GM12864 (cell line): ENCODE data around the gene GNGT2.
A peak's percentile ranks its signal among the peaks of the same experiment; 100 is the strongest.
"Not testable (repeated sequence)": the region's sequence is repeated elsewhere in the genome, so short reads cannot be mapped to it uniquely, and the experiment has no call there.

Experiments
- DNase-seq: peaks from one replicate; pipeline ENCODE4 v3.0.0-alpha.2; 2011; ENCODE audit warnings: low read depth
- H3K4me3 ChIP-seq: 2 replicates; pipeline ENCODE4 v1.5.1; 2011; ENCODE audit warnings: mild to moderate bottlenecking, low read depth, low read length, control low read depth
- TF ChIP-seq, protein P1 (sequence below): IDR thresholded peaks from 2 replicates; pipeline ENCODE4 v1.5.1; 2011; ENCODE audit warnings: low read depth, mild to moderate bottlenecking, moderate library complexity, low read length, control low read depth, inconsistent platforms; ENCODE audit errors: missing control alignments

GNGT2 gene

DNA sequence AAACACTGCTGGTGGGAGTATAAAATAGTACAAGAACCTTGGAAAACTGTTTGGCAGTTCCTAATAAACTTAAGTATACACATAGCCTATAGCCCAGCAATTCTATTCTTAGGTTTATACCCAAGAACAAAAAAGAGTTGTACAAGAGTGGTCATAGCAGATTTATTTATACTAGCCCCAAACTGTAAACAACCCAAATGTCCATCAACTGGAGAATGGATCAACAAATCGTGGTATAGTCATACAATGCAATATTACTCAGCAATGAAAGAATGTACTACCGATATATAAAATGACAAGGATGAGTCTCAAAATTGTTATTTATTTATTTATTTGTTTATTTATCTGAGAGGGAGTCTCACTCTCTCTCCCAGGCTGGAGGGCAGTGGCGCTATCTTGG lies 23.1 kb downstream of the GNGT2 start:
- TF ChIP-seq, protein P1, sequence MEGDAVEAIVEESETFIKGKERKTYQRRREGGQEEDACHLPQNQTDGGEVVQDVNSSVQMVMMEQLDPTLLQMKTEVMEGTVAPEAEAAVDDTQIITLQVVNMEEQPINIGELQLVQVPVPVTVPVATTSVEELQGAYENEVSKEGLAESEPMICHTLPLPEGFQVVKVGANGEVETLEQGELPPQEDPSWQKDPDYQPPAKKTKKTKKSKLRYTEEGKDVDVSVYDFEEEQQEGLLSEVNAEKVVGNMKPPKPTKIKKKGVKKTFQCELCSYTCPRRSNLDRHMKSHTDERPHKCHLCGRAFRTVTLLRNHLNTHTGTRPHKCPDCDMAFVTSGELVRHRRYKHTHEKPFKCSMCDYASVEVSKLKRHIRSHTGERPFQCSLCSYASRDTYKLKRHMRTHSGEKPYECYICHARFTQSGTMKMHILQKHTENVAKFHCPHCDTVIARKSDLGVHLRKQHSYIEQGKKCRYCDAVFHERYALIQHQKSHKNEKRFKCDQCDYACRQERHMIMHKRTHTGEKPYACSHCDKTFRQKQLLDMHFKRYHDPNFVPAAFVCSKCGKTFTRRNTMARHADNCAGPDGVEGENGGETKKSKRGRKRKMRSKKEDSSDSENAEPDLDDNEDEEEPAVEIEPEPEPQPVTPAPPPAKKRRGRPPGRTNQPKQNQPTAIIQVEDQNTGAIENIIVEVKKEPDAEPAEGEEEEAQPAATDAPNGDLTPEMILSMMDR: no peak
- no peak overlapping the region for H3K4me3 ChIP-seq
- no peak for DNase-seq

DNA sequence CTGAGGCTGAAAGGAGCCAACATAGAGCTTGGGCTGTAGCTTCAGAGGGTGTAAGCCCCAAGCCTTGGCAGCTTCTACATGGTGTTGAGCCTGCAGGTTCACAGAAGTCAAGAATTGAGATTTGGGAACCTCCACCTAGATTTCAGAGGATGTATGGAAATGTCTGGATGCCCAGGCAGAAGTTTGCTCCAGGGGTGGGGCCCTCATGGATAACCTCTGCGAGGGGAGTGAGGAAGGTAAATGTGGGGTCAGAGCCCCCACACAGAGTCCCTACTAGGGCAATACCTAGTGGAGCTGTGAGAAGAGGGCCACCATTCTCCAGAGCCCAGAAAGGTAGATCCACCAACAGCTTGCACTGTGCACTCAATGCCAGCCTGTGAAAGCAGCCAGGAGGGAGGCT lies 25.0 kb downstream of the GNGT2 start:
- DNase-seq, H3K4me3 ChIP-seq: not testable (repeated sequence)

DNA sequence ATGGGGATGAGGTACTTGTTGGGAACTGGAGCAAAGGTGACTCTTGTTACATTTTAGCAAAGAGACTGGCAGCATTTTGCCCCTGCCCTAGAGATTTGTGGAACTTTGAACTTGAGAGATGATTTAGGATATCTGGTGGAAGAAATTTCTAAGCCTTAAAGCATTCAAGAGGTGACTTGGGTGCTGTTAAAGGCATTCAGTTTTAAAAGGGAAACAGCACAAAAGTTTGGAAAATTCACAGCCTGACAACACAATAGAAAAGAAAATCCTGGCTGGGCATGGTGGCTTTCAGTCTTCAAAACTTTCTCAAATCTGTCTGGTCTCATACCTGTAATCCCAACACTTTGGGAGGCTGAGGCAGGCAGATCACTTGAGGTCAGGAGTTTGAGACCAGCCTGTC lies 25.9 kb downstream of the GNGT2 start:
- DNase-seq, H3K4me3 ChIP-seq: not testable (repeated sequence)

DNA sequence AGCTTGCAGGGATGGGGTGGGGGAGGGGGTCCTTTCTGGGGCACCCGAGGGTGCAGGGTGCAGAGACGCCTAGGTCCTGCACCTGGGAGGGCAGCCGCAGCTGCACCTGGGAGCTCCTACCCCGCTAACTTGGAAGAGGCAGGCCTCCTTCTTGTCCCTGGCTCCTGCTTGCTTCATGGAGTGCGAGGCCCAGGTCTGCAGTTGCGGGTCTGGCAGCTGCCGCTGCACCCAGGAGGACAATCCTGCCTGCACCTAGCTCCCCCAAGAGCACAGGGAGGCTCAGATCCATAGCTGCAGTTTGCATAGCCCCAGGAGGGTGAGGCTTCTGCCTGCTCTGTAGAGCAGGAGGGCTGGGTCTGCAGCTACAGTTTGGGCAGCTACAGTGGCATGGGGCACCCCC lies 26.6 kb downstream of the GNGT2 start:
- DNase-seq: no peak
- TF ChIP-seq, protein P1: no peak
- no peak overlapping the region for H3K4me3 ChIP-seq

DNA sequence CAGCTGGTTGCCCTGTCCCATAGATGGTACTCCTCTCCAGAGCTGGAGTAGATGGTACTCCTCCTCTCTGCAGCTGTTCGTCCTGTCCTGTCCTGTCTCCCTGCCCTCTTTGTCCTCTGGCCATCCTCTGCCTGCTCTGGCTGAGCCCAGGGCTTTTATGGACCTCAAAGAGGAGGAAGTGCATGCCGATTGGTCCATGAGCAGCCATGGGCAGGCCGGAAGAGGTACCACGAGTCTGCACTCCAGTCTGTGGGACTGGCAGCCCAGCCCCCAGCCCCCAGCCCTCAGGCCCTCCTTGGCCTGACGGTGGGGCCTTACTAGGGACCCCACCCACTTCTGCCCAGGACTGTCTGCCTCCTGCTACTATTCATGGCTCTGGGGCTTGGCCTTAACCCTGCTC lies 27.0 kb downstream of the GNGT2 start:
- H3K4me3 ChIP-seq: no peak overlapping the region
- DNase-seq: no peak
- TF ChIP-seq, protein P1: no peak

DNA sequence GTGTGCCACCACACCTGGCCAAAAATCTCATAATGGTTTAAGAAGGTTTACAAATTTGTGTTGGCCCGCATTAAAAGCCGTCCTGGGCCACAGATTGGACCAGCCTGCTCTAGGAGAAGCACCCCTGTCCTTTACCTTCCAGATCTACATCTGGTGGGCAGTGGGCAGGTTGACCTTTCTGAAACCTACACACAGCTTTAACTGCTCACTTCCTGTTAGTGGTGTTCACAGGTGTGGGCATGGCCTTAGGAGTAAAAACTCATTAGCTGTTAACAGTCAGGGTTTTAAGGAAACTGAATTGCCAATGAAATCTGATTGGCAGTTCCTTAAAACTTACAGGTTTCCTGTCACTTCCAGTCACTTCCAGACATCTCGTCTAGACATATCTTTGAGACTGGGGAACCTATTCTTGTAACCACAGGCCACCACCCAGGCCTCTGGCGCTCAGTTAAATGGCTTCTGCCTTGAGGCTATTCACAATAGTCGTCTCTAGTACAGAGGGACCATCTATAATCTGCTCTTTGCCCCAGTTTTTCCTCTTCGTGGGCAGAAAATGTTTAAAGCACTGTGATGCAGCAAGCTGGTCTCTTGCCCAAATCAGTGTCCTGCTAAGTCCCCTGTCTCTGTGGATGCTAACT lies 29.3 kb downstream of the GNGT2 start:
- TF ChIP-seq, protein P1: no peak
- DNase-seq: no peak
- H3K4me3 ChIP-seq: no peak overlapping the region

DNA sequence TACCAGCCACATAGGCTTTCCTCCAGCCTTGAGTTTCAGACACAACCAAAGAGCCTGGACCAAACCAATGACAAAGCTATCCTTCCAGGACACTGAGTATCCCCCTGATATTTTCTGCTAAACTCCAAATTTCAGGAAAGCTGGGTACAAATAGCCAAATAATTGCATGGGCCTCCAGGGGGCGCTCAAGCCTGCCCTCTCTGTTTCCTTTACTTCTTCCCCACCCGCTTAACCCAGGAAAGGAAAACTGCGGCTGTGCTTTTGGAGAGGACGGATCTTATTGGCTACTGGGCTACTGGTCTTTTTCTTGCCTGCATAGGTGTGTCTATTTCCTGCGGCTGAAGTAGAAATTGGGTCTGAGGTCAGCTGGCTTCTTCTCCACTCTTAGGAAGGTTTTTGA lies 30.1 kb downstream of the GNGT2 start:
- TF ChIP-seq, protein P1: peak; percentile 84
- DNase-seq: no peak
- H3K4me3 ChIP-seq: no peak overlapping the region

DNA sequence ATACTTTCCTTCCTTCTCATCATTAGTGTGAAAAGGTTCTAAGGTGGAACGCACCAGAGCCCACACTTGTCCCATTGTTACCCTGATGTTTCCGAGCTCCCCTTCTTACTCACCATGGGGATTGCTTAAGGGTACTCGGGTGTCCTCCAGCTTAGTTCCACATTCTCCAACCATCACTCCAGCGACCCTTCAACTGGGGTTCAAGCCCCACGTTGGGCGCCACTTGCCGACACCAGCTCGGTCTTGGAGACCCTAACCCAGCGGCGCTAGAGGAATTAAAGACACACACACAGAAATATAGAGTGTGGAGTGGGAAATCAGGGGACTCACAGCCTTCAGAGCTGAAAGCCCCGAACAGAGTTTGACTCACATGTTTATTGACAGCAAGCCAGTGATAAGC lies 34.4 kb downstream of the GNGT2 start:
- not testable (repeated sequence) for H3K4me3 ChIP-seq, DNase-seq

DNA sequence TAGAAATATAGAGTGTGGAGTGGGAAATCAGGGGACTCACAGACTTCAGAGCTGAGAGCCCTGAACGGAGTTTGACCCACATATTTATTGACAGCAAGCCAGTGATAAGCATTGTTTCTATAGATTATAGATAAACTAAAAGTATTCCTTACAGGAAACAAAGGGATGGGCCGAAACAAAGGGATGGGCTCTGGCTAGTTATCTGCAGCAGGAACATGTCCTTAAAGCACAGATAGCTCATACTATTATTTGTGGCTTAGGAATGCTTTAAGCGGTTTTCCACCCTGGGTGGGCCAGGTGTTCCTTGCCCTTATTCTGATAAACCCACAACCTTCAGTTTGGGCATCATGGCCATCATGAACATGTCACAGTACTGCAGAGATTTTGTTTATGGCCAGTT lies 39.7 kb downstream of the GNGT2 start:
- H3K4me3 ChIP-seq, DNase-seq: not testable (repeated sequence)
